ENCODE data around the gene CRELD1. TPM values are rescaled to one million over a fixed set of nuclear protein-coding genes. Genes with fewer than 3 reads are reported as not detected.
"Not testable (repeated sequence)": the region's sequence is repeated elsewhere in the genome, so short reads cannot be mapped to it uniquely, and the experiment has no call there.

CRELD1 gene
- total and polyA plus RNA-seq, 4 experiments from 2014 or later: 17.3 to 58.2 (median 38.0) TPM

- Histone ChIP-seq H3K4me3 (ENCODE audit: low read length in 2 of 2) (peak within 1 kb of the TSS; percentile 56 to 93), H3K9me3 (ENCODE audit: control insufficient read depth in 1 of 2, low read length in 2 of 2) (no peaks in the 10 kb centered on the region), H3K4me1 (ENCODE audit: insufficient read depth, low read length) (peaks cover 39% of the 10 kb centered on the region), H3K27me3 (ENCODE audit: insufficient read depth, low read length) (no peaks in the 10 kb centered on the region), H3K27ac (ENCODE audit: low read depth, low read length) (peak within 1 kb of the TSS; percentile 100), H3K36me3 (ENCODE audit: insufficient read depth, low read length) (peaks cover 10% of the 10 kb centered on the region)
- DNase-seq: peak; percentile 87 to 92 (median 89)
- ChIA-PET POLR2A (ENCODE audit: partially characterized antibody) (interaction anchor here (0.7 to 6.4 kb wide), 27 partner anchors 11 to 494 kb away, joined by 3 to 75 read pairs (median 5); partner anchors contain the start of genes ARPC4, BRPF1, CIDEC and CRELD1), CTCF (ENCODE audit: partially characterized antibody) (interaction anchor here (0.7 to 3.8 kb wide), 8 partner anchors 23 to 636 kb away, joined by 3 to 23 read pairs (median 5); partner anchors contain the start of genes CRELD1 and SEC13)
- H3K4me3 Mint-ChIP-seq: peak within 1 kb of the TSS; percentile 94 to 100 (median 98)
- peaks cover 22 to 51% (median 34%) of the 10 kb centered on the region in 4 donors for H3K4me1 Mint-ChIP-seq
- H3K27ac Mint-ChIP-seq: peak within 1 kb of the TSS; percentile 99 to 100 (median 99)
- H3K36me3 Mint-ChIP-seq: peaks cover 24 to 38% of the 10 kb centered on the region in 2 donors
- intact Hi-C loops (cut with micrococcal nuclease): loop anchor here (1.0 to 2.0 kb wide), 10 partner anchors 22 to 493 kb away; partner anchors contain the start of genes CRELD1, EMC3, FANCD2 and MTMR14
- no peaks in the 10 kb centered on the region for H3K27me3 Mint-ChIP-seq
- no peaks in the 10 kb centered on the region for H3K9me3 Mint-ChIP-seq
Measured at GRCh38 chr3:9890249-9891071, 43.2 kb upstream of the CRELD1 start, which contains the start of gene JAGN1. JAGN1 (plus strand) TSS chr3:9890610; CDS start chr3:9890723, 113 bp downstream.

- Mint-ChIP-seq H3K27ac (peak overlapping the region; percentile 99 to 100 (median 99)), H3K4me3 (peak overlapping the region; percentile 94 to 100 (median 98)), H3K4me1 (peaks cover 24 to 51% (median 38%) of the 10 kb centered on the region in 4 donors), H3K36me3 (peaks cover 24 to 38% of the 10 kb centered on the region in 2 donors), H3K9me3 (no peaks in the 10 kb centered on the region), H3K27me3 (no peaks in the 10 kb centered on the region)
- Histone ChIP-seq H3K9me3 (ENCODE audit: control insufficient read depth in 1 of 2, low read length in 2 of 2) (no peaks in the 10 kb centered on the region), H3K4me3 (ENCODE audit: low read length in 2 of 2) (peak overlapping the region; percentile 56 to 93), H3K36me3 (ENCODE audit: insufficient read depth, low read length) (peaks cover 10% of the 10 kb centered on the region), H3K27ac (ENCODE audit: low read depth, low read length) (peak overlapping the region; percentile 100), H3K4me1 (ENCODE audit: insufficient read depth, low read length) (peaks cover 39% of the 10 kb centered on the region), H3K27me3 (ENCODE audit: insufficient read depth, low read length) (no peaks in the 10 kb centered on the region)
- intact Hi-C loops (cut with micrococcal nuclease): loop anchor here (2.0 kb wide), 1 partner anchor 22 kb away; no protein-coding TSS in a partner anchor
- POLR2A ChIA-PET (ENCODE audit: partially characterized antibody): interaction anchor here (0.6 to 6.4 kb wide), 22 partner anchors 11 to 848 kb away, joined by 3 to 75 read pairs (median 6); partner anchors contain the start of genes ARPC4, BRPF1, CIDEC and CRELD1
- no peak for DNase-seq
- CTCF ChIA-PET (ENCODE audit: partially characterized antibody): interaction anchor here (1.3 to 3.8 kb wide), 7 partner anchors 9 to 431 kb away, joined by 4 to 23 read pairs (median 5); partner anchors contain the start of genes CRELD1 and SEC13
Measured at GRCh38 chr3:9891072-9891622, 42.5 kb upstream of the CRELD1 start.

GRCh38 chr3:9893739-9894138 lies 39.9 kb upstream of the CRELD1 start:
- peak overlapping the region in 3 of 8 donors; percentile 4 to 33 (median 18) for H3K4me3 Mint-ChIP-seq
- intact Hi-C loops (cut with micrococcal nuclease): no loop called here
- no peaks in the 10 kb centered on the region for H3K27me3 ChIP-seq (ENCODE audit: insufficient read depth, low read length)
- peaks cover 31 to 59% (median 47%) of the 10 kb centered on the region in 4 donors for H3K4me1 Mint-ChIP-seq
- no peak overlapping the region for H3K27ac ChIP-seq (ENCODE audit: low read depth, low read length)
- H3K27me3 Mint-ChIP-seq: no peaks in the 10 kb centered on the region
- peaks cover 39% of the 10 kb centered on the region for H3K4me1 ChIP-seq (ENCODE audit: insufficient read depth, low read length)
- H3K36me3 Mint-ChIP-seq: peaks cover 24 to 38% of the 10 kb centered on the region in 2 donors
- H3K9me3 ChIP-seq (ENCODE audit: control insufficient read depth in 1 of 2, low read length in 2 of 2): no peaks in the 10 kb centered on the region
- peak overlapping the region; percentile 23 to 85 (median 51) for H3K27ac Mint-ChIP-seq
- ChIA-PET POLR2A (ENCODE audit: partially characterized antibody) (interaction anchor here (5.3 to 6.4 kb wide), 2 partner anchors 8 to 39 kb away, joined by 40 to 75 read pairs; partner anchors contain the start of genes CRELD1 and IL17RE), CTCF (ENCODE audit: partially characterized antibody) (interaction anchor here (1.3 to 1.7 kb wide), 2 partner anchors 27 to 39 kb away, joined by 3 to 7 read pairs; partner anchors contain the start of gene CRELD1)
- H3K9me3 Mint-ChIP-seq: no peaks in the 10 kb centered on the region
- no peak for DNase-seq
- no peak overlapping the region for H3K4me3 ChIP-seq (ENCODE audit: low read length in 2 of 2)
- H3K36me3 ChIP-seq (ENCODE audit: insufficient read depth, low read length): peaks cover 10% of the 10 kb centered on the region

GRCh38 chr3:9895715-9896114 lies 37.9 kb upstream of the CRELD1 start:
- H3K36me3 Mint-ChIP-seq: peaks cover 24 to 31% of the 10 kb centered on the region in 2 donors
- H3K27ac ChIP-seq (ENCODE audit: low read depth, low read length); POLR2A ChIA-PET (ENCODE audit: partially characterized antibody); H3K9me3 Mint-ChIP-seq; H3K9me3 ChIP-seq (ENCODE audit: control insufficient read depth in 1 of 2, low read length in 2 of 2); DNase-seq; H3K4me3 Mint-ChIP-seq; intact Hi-C loops (cut with micrococcal nuclease); H3K27me3 ChIP-seq (ENCODE audit: insufficient read depth, low read length); H3K27me3 Mint-ChIP-seq; H3K4me3 ChIP-seq (ENCODE audit: low read length in 2 of 2): not testable (repeated sequence)
- CTCF ChIA-PET (ENCODE audit: partially characterized antibody): interaction anchor here (1.3 kb wide), 1 partner anchor 50 kb away, joined by 3 read pairs; no protein-coding TSS in a partner anchor
- Histone ChIP-seq H3K36me3 (ENCODE audit: insufficient read depth, low read length) (peaks cover 10% of the 10 kb centered on the region), H3K4me1 (ENCODE audit: insufficient read depth, low read length) (peaks cover 33% of the 10 kb centered on the region)
- peaks cover 34 to 59% (median 42%) of the 10 kb centered on the region in 4 donors for H3K4me1 Mint-ChIP-seq
- H3K27ac Mint-ChIP-seq: peak overlapping the region in 6 of 7 donors; percentile 0 to 89 (median 38)

GRCh38 chr3:9896755-9897407 lies 36.8 kb upstream of the CRELD1 start:
- H3K27me3 ChIP-seq (ENCODE audit: insufficient read depth, low read length); H3K9me3 Mint-ChIP-seq; H3K9me3 ChIP-seq (ENCODE audit: control insufficient read depth in 1 of 2, low read length in 2 of 2); CTCF ChIA-PET (ENCODE audit: partially characterized antibody); DNase-seq; H3K4me3 Mint-ChIP-seq; intact Hi-C loops (cut with micrococcal nuclease); H3K27me3 Mint-ChIP-seq; H3K27ac ChIP-seq (ENCODE audit: low read depth, low read length); H3K4me3 ChIP-seq (ENCODE audit: low read length in 2 of 2): not testable (repeated sequence)
- H3K27ac Mint-ChIP-seq: peak overlapping the region in 4 of 7 donors; percentile 13 to 68 (median 51)
- peaks cover 34% of the 10 kb centered on the region for H3K4me1 ChIP-seq (ENCODE audit: insufficient read depth, low read length)
- H3K4me1 Mint-ChIP-seq: peaks cover 31 to 57% (median 41%) of the 10 kb centered on the region in 4 donors
- POLR2A ChIA-PET (ENCODE audit: partially characterized antibody): interaction anchor here (1.4 kb wide), 1 partner anchor 35 kb away, joined by 3 read pairs; no protein-coding TSS in a partner anchor
- H3K36me3 ChIP-seq (ENCODE audit: insufficient read depth, low read length): peaks cover 10% of the 10 kb centered on the region
- peaks cover 24 to 25% of the 10 kb centered on the region in 2 donors for H3K36me3 Mint-ChIP-seq

GRCh38 chr3:9897408-9898372 lies 35.9 kb upstream of the CRELD1 start:
- Histone ChIP-seq H3K27me3 (ENCODE audit: insufficient read depth, low read length) (no peaks in the 10 kb centered on the region), H3K36me3 (ENCODE audit: insufficient read depth, low read length) (peaks cover 10% of the 10 kb centered on the region), H3K4me3 (ENCODE audit: low read length in 2 of 2) (no peak overlapping the region), H3K9me3 (ENCODE audit: control insufficient read depth in 1 of 2, low read length in 2 of 2) (no peaks in the 10 kb centered on the region), H3K27ac (ENCODE audit: low read depth, low read length) (no peak overlapping the region), H3K4me1 (ENCODE audit: insufficient read depth, low read length) (peaks cover 35% of the 10 kb centered on the region)
- Mint-ChIP-seq H3K36me3 (peaks cover 19 to 21% of the 10 kb centered on the region in 2 donors), H3K9me3 (no peaks in the 10 kb centered on the region), H3K4me3 (no peak overlapping the region), H3K4me1 (peaks cover 33 to 57% (median 43%) of the 10 kb centered on the region in 4 donors), H3K27ac (peak overlapping the region in 5 of 7 donors; percentile 15 to 72 (median 55)), H3K27me3 (no peaks in the 10 kb centered on the region)
- CTCF ChIA-PET (ENCODE audit: partially characterized antibody): no interaction called here
- intact Hi-C loops (cut with micrococcal nuclease): no loop called here
- POLR2A ChIA-PET (ENCODE audit: partially characterized antibody): interaction anchor here (1.4 kb wide), 1 partner anchor 35 kb away, joined by 3 read pairs; no protein-coding TSS in a partner anchor
- DNase-seq: no peak
